Lung (tissue), 12 donors: ENCODE results near the gene MED12. TPM values are rescaled to one million over a fixed set of nuclear protein-coding genes. Genes with fewer than 3 reads are reported as not detected.
A peak's percentile ranks its signal among the peaks of the same experiment; 100 is the strongest.

ENCODE experiments used
- ATAC-seq: fragments of 200-7000 bp; cut with Tn5 transposase; one replicate; pipeline ENCODE4 v1.9.1; 2020; ENCODE audit warnings: moderate number of reproducible peaks; ENCODE audit not compliant: insufficient read depth, low FRiP score
- DNase-seq, 3 donors: peaks; one replicate each; pipeline ENCODE4 v3.0.0-alpha.2; 2013 to 2017
- H3K27ac ChIP-seq, 2 donors: one replicate each; pipeline ENCODE4 v1.5.1; 2013; ENCODE audit warnings: mild to moderate bottlenecking in 2 of 2, moderate library complexity in 2 of 2, control low read depth in 1 of 2, inconsistent platforms in 1 of 2, low read depth in 1 of 2, low read length in 1 of 2
- H3K27me3 ChIP-seq, 3 donors: one replicate each; pipeline ENCODE4 v1.5.1; 2013; ENCODE audit warnings: low read length in 2 of 3; ENCODE audit not compliant: control insufficient read depth in 3 of 3, insufficient read depth in 3 of 3
- H3K36me3 ChIP-seq, 4 donors: one replicate each; pipeline ENCODE4 v1.5.1; 2013; ENCODE audit warnings: low read length in 4 of 4, mild to moderate bottlenecking in 1 of 4, moderate library complexity in 1 of 4; ENCODE audit not compliant: control insufficient read depth in 4 of 4, insufficient read depth in 4 of 4
- H3K4me1 ChIP-seq, 5 donors: one replicate each; pipeline ENCODE4 v1.5.1; 2013; ENCODE audit warnings: low read length in 5 of 5, mild to moderate bottlenecking in 2 of 5, moderate library complexity in 1 of 5; ENCODE audit not compliant: control insufficient read depth in 5 of 5, insufficient read depth in 5 of 5
- H3K4me3 ChIP-seq: one replicate; pipeline ENCODE4 v1.5.1; 2013; ENCODE audit warnings: mild to moderate bottlenecking, control low read depth, moderate library complexity
- H3K9ac ChIP-seq, 2 donors: one replicate each; pipeline ENCODE4 v1.5.1; 2013; ENCODE audit warnings: low read length in 2 of 2, control low read depth in 1 of 2; ENCODE audit not compliant: insufficient read depth in 1 of 2
- H3K9me3 ChIP-seq, 4 donors: one replicate each; pipeline ENCODE4 v1.5.1; 2013; ENCODE audit warnings: low read length in 3 of 4, mild to moderate bottlenecking in 1 of 4, moderate library complexity in 1 of 4; ENCODE audit not compliant: control insufficient read depth in 4 of 4, insufficient read depth in 3 of 4
- CTCF ChIP-seq: IDR thresholded peaks from 2 replicates; pipeline ENCODE4 v1.5.1; 2012; ENCODE audit warnings: mild to moderate bottlenecking; ENCODE audit errors: control extremely low read depth, extremely low read depth
- WGBS, 2 donors: extraction: QIAGEN DNeasy Blood & Tissue Kit; methylation state at CpG; one replicate each; pipeline ENCODE4 v1.1.7; 2013; 5-methylcytosine and 5-hydroxymethylcytosine counted together
- polyA plus RNA-seq, 2 donors: library from polyadenylated mRNA; stranded (reverse); fragments of 200-250 nt; gene quantifications; one replicate each; pipeline ENCODE4 v1.2.1, GENCODE V29; 2013
- total RNA-seq, 2 donors: library from RNA; depleted of rRNA in 1 of 2; stranded (reverse); fragments of >200 nt in 1 of 2; gene quantifications; one replicate each; pipeline ENCODE4 v1.2.1, GENCODE V29; 2014 to 2021
- donor health status: control.
- donor health status: control.
- donor health status: Bipolar disorder and iron deficiency.
- donor health status: healthy.
- donor health status: DM: yes; HTN: yes; CAD: no.

Gene MED12
- total and polyA plus RNA-seq, 4 donors = 10.3 to 41.1 (median 24.9) TPM

- ATAC-seq = no peak
- H3K27me3 ChIP-seq = no peaks in the 10 kb centered on the region
- no peak overlapping the region for H3K9ac ChIP-seq
- TF ChIP-seq CTCF = no peak
- no peak overlapping the region for H3K4me3 ChIP-seq
- 44 to 56% methylated on average over 3 of the region's 3 CpGs for WGBS, 2 donors
- no peaks in the 10 kb centered on the region for H3K4me1 ChIP-seq
- H3K9me3 ChIP-seq = peaks cover 0 to 1% (median 0%) of the 10 kb centered on the region in 4 donors
- no peak for DNase-seq
- peaks cover 0 to 5% (median 0%) of the 10 kb centered on the region in 4 donors for H3K36me3 ChIP-seq
- no peak overlapping the region for H3K27ac ChIP-seq
Observed at GRCh38 chrX:71154641-71155040, 36.2 kb downstream of the MED12 start.

- no peak for TF ChIP-seq CTCF
- no peak overlapping the region for H3K9ac ChIP-seq
- H3K36me3 ChIP-seq = peaks cover 0 to 5% (median 0%) of the 10 kb centered on the region in 4 donors
- ATAC-seq = no peak
- peaks cover 0 to 1% (median 0%) of the 10 kb centered on the region in 4 donors for H3K9me3 ChIP-seq
- H3K27ac ChIP-seq = no peak overlapping the region
- peaks cover 0 to 3% (median 0%) of the 10 kb centered on the region in 3 donors for H3K27me3 ChIP-seq
- no peaks in the 10 kb centered on the region for H3K4me1 ChIP-seq
- no peak overlapping the region for H3K4me3 ChIP-seq
- no peak for DNase-seq
- 88 to 93% methylated on average over 6 of the region's 6 CpGs for WGBS, 2 donors
Observed at GRCh38 chrX:71158603-71159002, 40.2 kb downstream of the MED12 start.

GRCh38 chrX:71159335-71159734, 40.9 kb downstream of the MED12 start:
- H3K27ac ChIP-seq = no peak overlapping the region
- no peak for TF ChIP-seq CTCF
- H3K27me3 ChIP-seq = peaks cover 0 to 3% (median 0%) of the 10 kb centered on the region in 3 donors
- H3K4me1 ChIP-seq = no peaks in the 10 kb centered on the region
- ATAC-seq (no peak), DNase-seq (no peak)
- no peak overlapping the region for H3K9ac ChIP-seq
- peaks cover 0 to 1% (median 0%) of the 10 kb centered on the region in 4 donors for H3K9me3 ChIP-seq
- H3K4me3 ChIP-seq = no peak overlapping the region
- WGBS, 2 donors = 71% methylated on average over 5 of the region's 5 CpGs
- H3K36me3 ChIP-seq = peaks cover 0 to 5% (median 0%) of the 10 kb centered on the region in 4 donors

- H3K9me3 ChIP-seq = peaks cover 0 to 1% (median 0%) of the 10 kb centered on the region in 4 donors
- H3K4me1 ChIP-seq = no peaks in the 10 kb centered on the region
- H3K27ac ChIP-seq = no peak overlapping the region
- no peak overlapping the region for H3K9ac ChIP-seq
- DNase-seq = peak in 2 of 3 donors; percentile 44 to 49
- H3K36me3 ChIP-seq = peaks cover 0 to 5% (median 0%) of the 10 kb centered on the region in 4 donors
- WGBS, 2 donors = 79 to 88% methylated on average over 3 of the region's 3 CpGs
- H3K27me3 ChIP-seq = peaks cover 0 to 3% (median 0%) of the 10 kb centered on the region in 3 donors
- H3K4me3 ChIP-seq = no peak overlapping the region
- no peak for TF ChIP-seq CTCF
- no peak for ATAC-seq
Observed at GRCh38 chrX:71160475-71160874, 42.1 kb downstream of the MED12 start.
